Muscle layer of colon (tissue), 2 donors: ENCODE results near the gene LMX1A.

ENCODE experiments used
- H3K27ac ChIP-seq: one replicate; pipeline ENCODE4 v1.7.0; 2013; ENCODE audit warnings: low read depth, mild to moderate bottlenecking, low read length, moderate library complexity
- H3K27me3 ChIP-seq, 2 donors: one replicate each; pipeline ENCODE4 v1.7.0; 2013; ENCODE audit warnings: low read length in 2 of 2, mild to moderate bottlenecking in 2 of 2; ENCODE audit not compliant: insufficient read depth in 2 of 2, control insufficient read depth in 1 of 2
- H3K36me3 ChIP-seq: one replicate; pipeline ENCODE4 v1.7.0; 2013; ENCODE audit warnings: mild to moderate bottlenecking, low read length; ENCODE audit not compliant: insufficient read depth
- H3K4me1 ChIP-seq: one replicate; pipeline ENCODE4 v1.7.0; 2013; ENCODE audit warnings: mild to moderate bottlenecking, low read length; ENCODE audit not compliant: insufficient read depth
- H3K4me3 ChIP-seq, 2 donors: one replicate each; pipeline ENCODE4 v1.7.0; 2013; ENCODE audit warnings: low read length in 2 of 2, low read depth in 1 of 2, mild to moderate bottlenecking in 1 of 2, moderate library complexity in 1 of 2
- H3K9ac ChIP-seq: one replicate; pipeline ENCODE4 v1.7.0; 2013; ENCODE audit warnings: low read length
- H3K9me3 ChIP-seq: one replicate; pipeline ENCODE4 v1.7.0; 2013; ENCODE audit warnings: mild to moderate bottlenecking, low read length
- donor health status: abdominal sarcoma.
- donor health status: Adenocarcinoma of cecum.

LMX1A gene

GRCh38 chr1:165173409-165173808, 183.1 kb downstream of the LMX1A start:
- no peaks in the 10 kb centered on the region for H3K9me3 ChIP-seq
- no peaks in the 10 kb centered on the region for H3K27me3 ChIP-seq
- H3K4me1 ChIP-seq: no peaks in the 10 kb centered on the region
- H3K27ac ChIP-seq: no peak overlapping the region
- H3K4me3 ChIP-seq: no peak overlapping the region
- H3K9ac ChIP-seq: no peak overlapping the region
- H3K36me3 ChIP-seq: no peaks in the 10 kb centered on the region

DNA sequence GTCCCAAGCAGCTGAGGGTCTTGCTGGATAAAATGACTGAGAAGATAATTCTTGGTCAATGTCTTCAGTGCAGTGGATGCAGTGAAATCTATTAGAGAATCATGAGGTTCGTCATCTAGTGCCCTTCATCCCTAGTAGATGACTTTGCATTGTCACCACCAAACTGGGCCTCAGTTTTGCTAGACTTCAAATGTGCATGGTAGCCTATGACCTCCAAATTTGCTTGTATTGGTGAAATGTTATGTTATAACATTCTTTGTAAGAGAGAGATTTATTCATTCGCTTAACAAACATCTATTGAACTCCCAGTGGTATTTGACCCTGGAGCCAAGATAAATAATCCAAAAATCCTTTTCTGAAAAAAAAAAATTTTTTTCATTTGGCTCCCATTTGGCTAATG, 183.8 kb downstream of the LMX1A start:
- Histone ChIP-seq H3K4me1 (no peaks in the 10 kb centered on the region), H3K9ac (no peak overlapping the region), H3K9me3 (no peaks in the 10 kb centered on the region), H3K4me3 (no peak overlapping the region), H3K36me3 (no peaks in the 10 kb centered on the region), H3K27ac (no peak overlapping the region), H3K27me3 (no peaks in the 10 kb centered on the region)

DNA sequence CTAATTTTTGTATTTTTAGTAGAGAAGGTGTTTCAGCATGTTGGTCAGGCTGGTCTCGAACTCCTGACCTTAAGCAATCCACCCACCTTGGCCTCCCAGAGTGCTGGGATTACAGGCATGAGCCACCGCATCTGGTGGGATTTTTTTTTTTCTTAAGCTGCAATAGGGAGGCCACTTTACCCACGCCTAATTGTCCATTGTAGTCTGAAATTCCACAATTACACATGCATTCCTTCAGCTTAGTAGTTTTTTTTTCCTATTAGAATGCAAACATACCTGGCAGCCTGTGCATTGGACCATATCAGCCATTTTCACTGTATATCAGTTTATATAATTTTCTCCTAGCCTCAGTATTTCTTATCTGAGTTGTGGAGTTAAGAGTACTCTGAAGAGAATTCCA, 186.8 kb downstream of the LMX1A start:
- no peaks in the 10 kb centered on the region for H3K4me1 ChIP-seq
- no peaks in the 10 kb centered on the region for H3K9me3 ChIP-seq
- H3K27ac ChIP-seq: no peak overlapping the region

DNA sequence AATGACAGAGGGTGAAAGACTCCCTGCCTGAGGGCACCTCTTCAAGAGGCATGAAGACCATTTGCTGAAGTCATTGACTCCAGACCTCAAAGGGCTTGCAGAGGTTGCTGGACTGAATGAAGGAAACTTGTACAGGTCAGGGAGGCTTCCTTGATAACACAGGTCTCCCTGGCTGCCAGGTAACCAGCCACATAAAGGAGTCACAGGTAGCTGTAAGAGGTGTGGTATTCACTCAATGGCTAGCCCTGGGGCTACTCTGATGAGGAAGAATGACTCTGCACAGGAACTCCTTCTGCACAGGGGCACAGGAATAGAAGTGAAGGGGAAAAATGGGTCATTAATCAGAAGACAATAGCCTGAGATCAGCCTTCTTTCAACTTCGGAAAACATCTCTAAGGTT, 187.5 kb downstream of the LMX1A start:
- Histone ChIP-seq H3K4me3 (no peak overlapping the region), H3K4me1 (no peaks in the 10 kb centered on the region), H3K36me3 (no peaks in the 10 kb centered on the region), H3K9ac (no peak overlapping the region), H3K27ac (no peak overlapping the region), H3K27me3 (no peaks in the 10 kb centered on the region), H3K9me3 (no peaks in the 10 kb centered on the region)

More for the DNA sequence above, 186.8 kb downstream of the LMX1A start:
- H3K27me3 ChIP-seq: no peaks in the 10 kb centered on the region
- H3K9ac ChIP-seq: no peak overlapping the region
- no peak overlapping the region for H3K4me3 ChIP-seq
- H3K36me3 ChIP-seq: no peaks in the 10 kb centered on the region

GRCh38 chr1:165168467-165168866, 188.0 kb downstream of the LMX1A start:
- H3K4me3 ChIP-seq: no peak overlapping the region
- H3K4me1 ChIP-seq: no peaks in the 10 kb centered on the region
- H3K27me3 ChIP-seq: no peaks in the 10 kb centered on the region
- H3K36me3 ChIP-seq: no peaks in the 10 kb centered on the region
- no peak overlapping the region for H3K9ac ChIP-seq
- H3K9me3 ChIP-seq: no peaks in the 10 kb centered on the region
- H3K27ac ChIP-seq: no peak overlapping the region

GRCh38 chr1:165162671-165163241, 193.8 kb downstream of the LMX1A start:
- H3K27me3 ChIP-seq: no peaks in the 10 kb centered on the region
- H3K9ac ChIP-seq: no peak overlapping the region
- H3K4me1 ChIP-seq: no peaks in the 10 kb centered on the region
- H3K36me3 ChIP-seq: no peaks in the 10 kb centered on the region
- no peaks in the 10 kb centered on the region for H3K9me3 ChIP-seq
- no peak overlapping the region for H3K4me3 ChIP-seq
- H3K27ac ChIP-seq: no peak overlapping the region

DNA sequence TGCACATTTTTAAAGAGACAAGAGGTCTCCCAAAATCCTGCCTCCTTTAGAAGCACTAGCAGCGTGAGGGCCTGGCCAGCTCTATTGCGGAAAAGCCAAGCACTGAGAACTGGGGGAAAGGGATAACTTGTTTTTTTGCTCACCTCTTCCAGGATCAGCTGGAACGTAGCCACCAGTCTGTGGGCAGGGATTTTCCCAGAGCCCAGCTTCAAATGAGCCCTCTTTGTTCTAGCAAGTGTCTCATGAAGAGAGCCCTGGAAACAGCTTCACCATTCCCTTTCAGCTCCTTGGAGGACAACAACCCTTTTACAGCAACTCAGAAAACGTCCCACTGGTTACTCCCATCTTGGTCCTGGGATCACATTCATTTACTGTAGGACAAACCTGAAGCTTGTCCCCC, 195.4 kb downstream of the LMX1A start:
- Histone ChIP-seq H3K4me1 (no peaks in the 10 kb centered on the region), H3K27me3 (no peaks in the 10 kb centered on the region), H3K9me3 (no peaks in the 10 kb centered on the region), H3K9ac (no peak overlapping the region), H3K36me3 (no peaks in the 10 kb centered on the region), H3K27ac (no peak overlapping the region), H3K4me3 (no peak overlapping the region)

GRCh38 chr1:165153182-165153581, 203.3 kb downstream of the LMX1A start:
- Histone ChIP-seq H3K27me3 (no peaks in the 10 kb centered on the region), H3K36me3 (no peaks in the 10 kb centered on the region), H3K27ac (no peak overlapping the region), H3K9ac (no peak overlapping the region), H3K4me1 (no peaks in the 10 kb centered on the region), H3K4me3 (no peak overlapping the region), H3K9me3 (no peaks in the 10 kb centered on the region)

DNA sequence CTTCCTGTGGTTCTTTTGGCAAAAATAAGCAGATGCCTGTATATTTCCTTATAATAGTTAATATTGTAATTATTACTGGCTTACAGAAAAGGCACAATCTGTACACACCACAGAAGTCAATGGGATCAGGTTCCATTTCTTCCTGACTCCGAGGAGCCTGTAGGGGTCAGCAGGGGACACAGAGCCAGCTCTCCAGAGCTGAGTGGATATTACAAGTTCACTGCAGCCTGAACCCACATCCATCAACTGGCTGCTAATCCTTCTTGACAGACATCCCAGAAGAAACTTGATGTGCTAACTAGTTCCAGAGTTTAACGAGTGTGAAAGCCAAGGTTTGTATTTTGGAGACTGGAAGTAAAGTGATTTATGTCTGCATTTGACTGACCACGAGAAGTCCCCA, 203.8 kb downstream of the LMX1A start:
- Histone ChIP-seq H3K4me3 (no peak overlapping the region), H3K9me3 (no peaks in the 10 kb centered on the region), H3K27ac (no peak overlapping the region), H3K27me3 (no peaks in the 10 kb centered on the region), H3K9ac (no peak overlapping the region), H3K36me3 (no peaks in the 10 kb centered on the region), H3K4me1 (no peaks in the 10 kb centered on the region)

- no peak overlapping the region for H3K27ac ChIP-seq
- H3K4me3 ChIP-seq: no peak overlapping the region
- H3K27me3 ChIP-seq: no peaks in the 10 kb centered on the region
- no peak overlapping the region for H3K9ac ChIP-seq
- H3K9me3 ChIP-seq: no peaks in the 10 kb centered on the region
- no peaks in the 10 kb centered on the region for H3K4me1 ChIP-seq
- H3K36me3 ChIP-seq: no peaks in the 10 kb centered on the region
Observed at GRCh38 chr1:165152109-165152508, 204.4 kb downstream of the LMX1A start.
